H9 (cell line): Measurements from ENCODE around the gene NKX6-2. TPM values are rescaled to one million over a fixed set of nuclear protein-coding genes. Genes with fewer than 3 reads are reported as not detected.

ENCODE experiments used
- DNase-seq: peaks from one replicate; pipeline ENCODE4 v3.0.0-alpha.2; 2017
- H2AFZ ChIP-seq: one replicate; pipeline ENCODE4 v1.6.1; 2013; ENCODE audit warnings: mild to moderate bottlenecking, low read length, control low read depth, moderate library complexity
- H2AK5ac ChIP-seq: 2 replicates; pipeline ENCODE4 v1.6.1; 2013; ENCODE audit warnings: low read length, control low read depth, mixed read lengths; ENCODE audit not compliant: insufficient read length
- H2BK120ac ChIP-seq: one replicate; pipeline ENCODE4 v1.6.1; 2013; ENCODE audit warnings: low read depth, mild to moderate bottlenecking, low read length, control low read depth, inconsistent platforms; ENCODE audit not compliant: poor library complexity, severe bottlenecking
- H2BK12ac ChIP-seq: 2 replicates; pipeline ENCODE4 v1.6.1; 2013; ENCODE audit warnings: low read length, control low read depth, mixed read lengths, low read depth; ENCODE audit not compliant: insufficient read length
- H2BK15ac ChIP-seq: 2 replicates; pipeline ENCODE4 v1.6.1; 2013; ENCODE audit warnings: low read depth, low read length, control low read depth
- H2BK20ac ChIP-seq: one replicate; pipeline ENCODE4 v1.6.1; 2013; ENCODE audit warnings: low read depth, mild to moderate bottlenecking, low read length, control low read depth, inconsistent platforms; ENCODE audit not compliant: poor library complexity, severe bottlenecking
- H2BK5ac ChIP-seq: 2 replicates; pipeline ENCODE4 v1.6.1; 2013; ENCODE audit warnings: low read length, control low read depth, mixed read lengths; ENCODE audit not compliant: insufficient read length
- H3K14ac ChIP-seq: 2 replicates; pipeline ENCODE4 v1.6.1; 2013; ENCODE audit warnings: low read length, control low read depth; ENCODE audit not compliant: insufficient read depth
- H3K18ac ChIP-seq: 2 replicates; pipeline ENCODE4 v1.6.1; 2013; ENCODE audit warnings: low read depth, mild to moderate bottlenecking, mixed read lengths, low read length, control low read depth; ENCODE audit not compliant: insufficient read length
- H3K23ac ChIP-seq: 2 replicates; pipeline ENCODE4 v1.6.1; 2013; ENCODE audit warnings: low read length, control low read depth, mixed read lengths, low read depth; ENCODE audit not compliant: insufficient read length
- H3K23me2 ChIP-seq: 2 replicates; pipeline ENCODE4 v1.6.1; 2013; ENCODE audit warnings: low read depth, mild to moderate bottlenecking, mixed read lengths, low read length, control low read depth; ENCODE audit not compliant: insufficient read length, poor library complexity, severe bottlenecking
- H3K27ac ChIP-seq: 2 replicates; pipeline ENCODE4 v1.5.1; 2013; ENCODE audit warnings: low read length, control low read depth, mixed read lengths, low read depth; ENCODE audit not compliant: insufficient read length
- H3K27me3 ChIP-seq: 2 replicates; pipeline ENCODE4 v1.6.1; 2013; ENCODE audit warnings: low read length, control low read depth, inconsistent platforms; ENCODE audit not compliant: insufficient read depth
- H3K4ac ChIP-seq: 2 replicates; pipeline ENCODE4 v1.6.1; 2013; ENCODE audit warnings: low read depth, mild to moderate bottlenecking, control low read depth, inconsistent platforms, low read length, moderate library complexity
- H3K4me1 ChIP-seq: 2 replicates; pipeline ENCODE4 v1.6.1; 2013; ENCODE audit warnings: low read length, control low read depth, inconsistent platforms; ENCODE audit not compliant: insufficient read depth
- H3K4me2 ChIP-seq: 2 replicates; pipeline ENCODE4 v1.6.1; 2013; ENCODE audit warnings: low read length, control low read depth, mixed read lengths; ENCODE audit not compliant: insufficient read length, insufficient read depth
- H3K56ac ChIP-seq: 2 replicates; pipeline ENCODE4 v1.6.1; 2013; ENCODE audit warnings: low read depth, mild to moderate bottlenecking, mixed read lengths, low read length, control low read depth; ENCODE audit not compliant: insufficient read length
- H3K79me1 ChIP-seq: 2 replicates; pipeline ENCODE4 v1.6.1; 2013; ENCODE audit warnings: low read depth, mild to moderate bottlenecking, moderate library complexity, low read length, control low read depth, inconsistent platforms; ENCODE audit not compliant: insufficient read depth, poor library complexity, severe bottlenecking
- H3K79me2 ChIP-seq: 2 replicates; pipeline ENCODE4 v1.6.1; 2013; ENCODE audit warnings: low read length, control low read depth, inconsistent platforms; ENCODE audit not compliant: insufficient read depth
- H3K9ac ChIP-seq: 2 replicates; pipeline ENCODE4 v1.6.1; 2013; ENCODE audit warnings: low read length, control low read depth, mixed read lengths; ENCODE audit not compliant: insufficient read length; ENCODE audit errors: extremely low read depth
- H3K9me3 ChIP-seq: one replicate; pipeline ENCODE4 v1.6.1; 2013; ENCODE audit warnings: low read depth, low read length, inconsistent platforms; ENCODE audit not compliant: control insufficient read depth
- H3T11ph ChIP-seq: one replicate; pipeline ENCODE4 v1.6.1; 2013; ENCODE audit warnings: mild to moderate bottlenecking, low read length, control low read depth, inconsistent platforms
- H4K20me1 ChIP-seq: one replicate; pipeline ENCODE4 v1.6.1; 2013; ENCODE audit not compliant: control insufficient read depth, insufficient read length, insufficient read depth
- H4K5ac ChIP-seq: 2 replicates; pipeline ENCODE4 v1.6.1; 2013; ENCODE audit warnings: low read depth, mild to moderate bottlenecking, mixed read lengths, low read length, control low read depth; ENCODE audit not compliant: insufficient read length
- H4K8ac ChIP-seq: replicated peaks from 2 replicates; pipeline ENCODE4 v1.6.1; 2013; ENCODE audit warnings: low read length, control low read depth, mixed read lengths, low read depth; ENCODE audit not compliant: insufficient read length
- H4K91ac ChIP-seq: 2 replicates; pipeline ENCODE4 v1.6.1; 2013; ENCODE audit warnings: low read depth, mild to moderate bottlenecking, moderate library complexity, mixed read lengths, low read length, control low read depth; ENCODE audit not compliant: insufficient read length
- H3K27ac Mint-ChIP-seq, 3 experiments: 2 replicates in 2 of 3; 3 replicates in 1 of 3; pipeline ENCODE4 v1.8.0; 2020 to 2021; ENCODE audit warnings: mixed read lengths in 3 of 3, mild to moderate bottlenecking in 1 of 3, moderate library complexity in 1 of 3
- H3K27me3 Mint-ChIP-seq: 2 replicates; pipeline ENCODE4 v1.8.0; 2021; ENCODE audit warnings: low read depth, mild to moderate bottlenecking, moderate library complexity, mixed read lengths
- H3K36me3 Mint-ChIP-seq, 3 experiments: 2 replicates in 2 of 3; 3 replicates in 1 of 3; pipeline ENCODE4 v1.8.0; 2020 to 2021; ENCODE audit warnings: low read depth in 3 of 3, mixed read lengths in 3 of 3; ENCODE audit not compliant: insufficient read depth in 1 of 3
- H3K4me1 Mint-ChIP-seq, 2 experiments: 2 replicates each; pipeline ENCODE4 v1.8.0; 2020; ENCODE audit warnings: mixed read lengths in 2 of 2
- H3K4me3 Mint-ChIP-seq, 2 experiments: 2 replicates in 1 of 2; 3 replicates in 1 of 2; pipeline ENCODE4 v1.8.0; 2020 to 2021; ENCODE audit warnings: mild to moderate bottlenecking in 2 of 2, mixed read lengths in 2 of 2, moderate library complexity in 1 of 2
- H3K9me3 Mint-ChIP-seq, 2 experiments: 2 replicates in 1 of 2; 3 replicates in 1 of 2; pipeline ENCODE4 v1.8.0; 2020; ENCODE audit warnings: mild to moderate bottlenecking in 2 of 2, mixed read lengths in 2 of 2, moderate library complexity in 1 of 2
- CTCF ChIP-seq: fragments of 200-600 bp; sonication (generic); conservative IDR thresholded peaks from 3 replicates; pipeline ENCODE4 v1.8.0; 2021; ENCODE audit warnings: antibody characterized with exemption, mild to moderate bottlenecking
- WGBS: extraction: QIAGEN DNeasy Blood & Tissue Kit; methylation state at CpG from one replicate; pipeline ENCODE4 v1.1.7; 2013; ENCODE audit warnings: missing lambda C conversion rate, low lambda C conversion rate, mixed read lengths; ENCODE audit not compliant: insufficient read length; ENCODE audit errors: extremely low coverage; 5-methylcytosine and 5-hydroxymethylcytosine counted together
- total RNA-seq: library from RNA; stranded (reverse); gene quantifications from 2 replicates; pipeline ENCODE4 v1.2.1, GENCODE V29; 2021

The NKX6-2 gene
- total RNA-seq, 1 experiment from 2014 or later: 0.13 TPM

- Histone ChIP-seq H3K4me2 (no peak overlapping the region), H4K8ac (no peak overlapping the region), H3K56ac (no peak overlapping the region), H3K9ac (no peak overlapping the region), H2BK20ac (no peak overlapping the region), H3K79me2 (no peaks in the 10 kb centered on the region), H3K4ac (no peak overlapping the region), H3K23ac (no peak overlapping the region), H2BK12ac (no peak overlapping the region), H3K14ac (no peak overlapping the region; the same call in 1 of the 2 replicates), H4K91ac (no peak overlapping the region), H2AK5ac (no peak overlapping the region), H2BK15ac (no peak overlapping the region), H3K18ac (no peak overlapping the region), H3T11ph (no peak overlapping the region), H4K5ac (no peak overlapping the region), H3K79me1 (no peaks in the 10 kb centered on the region), H3K27me3 (peaks cover 6% of the 10 kb centered on the region; the same call in 1 of the 2 replicates), H3K27ac (no peak overlapping the region), H3K9me3 (no peaks in the 10 kb centered on the region), H4K20me1 (no peaks in the 10 kb centered on the region), H2BK5ac (no peak overlapping the region), H2BK120ac (no peak overlapping the region), H3K4me1 (no peaks in the 10 kb centered on the region), H3K23me2 (no peaks in the 10 kb centered on the region), H2AFZ (no peak overlapping the region)
- H3K27me3 Mint-ChIP-seq: peaks cover 19% of the 10 kb centered on the region
- no peak for TF ChIP-seq CTCF
- H3K4me1 Mint-ChIP-seq: peaks cover 0 to 8% of the 10 kb centered on the region in 2 experiments; a peak in 2 of 4 replicates
- H3K9me3 Mint-ChIP-seq: peaks cover 8% of the 10 kb centered on the region in 2 experiments; a peak in 4 of 5 replicates
- WGBS: no CpG with 5 or more reads among the region's 14 CpGs
- no peak for DNase-seq
- H3K36me3 Mint-ChIP-seq: peaks cover 4 to 7% (median 6%) of the 10 kb centered on the region in 3 experiments; a peak in 6 of 7 replicates
- no peak overlapping the region for H3K27ac Mint-ChIP-seq
- H3K4me3 Mint-ChIP-seq: no peak overlapping the region
Measured at GRCh38 chr10:132777441-132777840, 8.5 kb downstream of the NKX6-2 start.
